Panc1 (cell line): ENCODE data around the gene KIF20A. TPM values are rescaled to one million over a fixed set of nuclear protein-coding genes. Genes with fewer than 3 reads are reported as not detected.
"Not testable (repeated sequence)": the region's sequence is repeated elsewhere in the genome, so short reads cannot be mapped to it uniquely, and the experiment has no call there.

Source experiments
- ATAC-seq: fragments of 200-7000 bp; cut with Tn5 transposase; 2 replicates; pipeline ENCODE4 v1.9.1; 2020; ENCODE audit warnings: mild to moderate bottlenecking, moderate library complexity
- BruUV-seq: library from RNA; stranded (reverse); fragments of 400-500 nt; replicated peaks from 2 replicates; lab custom pipeline; 2021; lab: Mats Ljungman, UMichigan
- CTCF ChIA-PET: fragments of 300-600 bp; sonication (Branson Sonifier 250); formaldehyde crosslinking; loops from one replicate; lab custom pipeline; 2022; ENCODE audit warnings: antibody characterized with exemption; lab: Charles Lee
- POLR2A ChIA-PET: fragments of 300-600 bp; sonication (Branson Sonifier 250); formaldehyde crosslinking; loops from one replicate; lab custom pipeline; 2022; ENCODE audit warnings: antibody characterized with exemption; lab: Charles Lee
- DNase-seq: peaks from one replicate; pipeline ENCODE4 v3.0.0-alpha.2; 2010; ENCODE audit warnings: low read depth, low spot score
- H3K27ac ChIP-seq: 2 replicates; pipeline ENCODE4 v1.5.1; 2011; ENCODE audit warnings: mild to moderate bottlenecking, low read length, inconsistent platforms
- H3K27me3 ChIP-seq: fragments of 200-500 bp; sonication (Bioruptor generic); 2 replicates; pipeline ENCODE4 v1.6.0; 2014; ENCODE audit warnings: low read length, inconsistent platforms; ENCODE audit not compliant: control insufficient read depth, insufficient read depth
- H3K36me3 ChIP-seq: fragments of 200-500 bp; sonication (Bioruptor generic); 2 replicates; pipeline ENCODE4 v1.5.1; 2014; ENCODE audit warnings: inconsistent platforms, mild to moderate bottlenecking, low read length, moderate library complexity; ENCODE audit not compliant: control insufficient read depth, insufficient read depth
- H3K4me1 ChIP-seq: 2 replicates; pipeline ENCODE4 v1.5.1; 2011; ENCODE audit warnings: inconsistent platforms, mild to moderate bottlenecking, low read length, moderate library complexity; ENCODE audit not compliant: control insufficient read depth, insufficient read depth
- H3K4me3 ChIP-seq, 2 experiments: 2 replicates each; pipeline ENCODE4 v1.5.1; 2011 to 2012; ENCODE audit warnings: low read depth in 2 of 2, low read length in 2 of 2, mild to moderate bottlenecking in 2 of 2, inconsistent platforms in 1 of 2, moderate library complexity in 1 of 2
- H3K9me3 ChIP-seq: fragments of 200-500 bp; sonication (Bioruptor generic); 2 replicates; pipeline ENCODE4 v1.5.1; 2014; ENCODE audit warnings: low read depth, mild to moderate bottlenecking, inconsistent platforms, low read length, moderate library complexity; ENCODE audit not compliant: control insufficient read depth, insufficient read depth
- POLR2AphosphoS5 ChIP-seq: IDR thresholded peaks from 2 replicates; pipeline ENCODE4 v1.6.1; 2012; ENCODE audit warnings: mild to moderate bottlenecking, low read depth, low read length, moderate library complexity
- REST ChIP-seq, 2 experiments: IDR thresholded peaks; 2 replicates each; pipeline ENCODE4 v1.6.1; 2011 to 2012; ENCODE audit warnings: low read depth in 2 of 2, control low read depth in 1 of 2, low read length in 1 of 2, mild to moderate bottlenecking in 1 of 2, moderate library complexity in 1 of 2; ENCODE audit not compliant: insufficient read depth in 1 of 2
- SIN3A ChIP-seq: IDR thresholded peaks from 2 replicates; pipeline ENCODE4 v1.6.1; 2012; ENCODE audit warnings: low read depth, mild to moderate bottlenecking, low read length, moderate library complexity, borderline replicate concordance; ENCODE audit not compliant: insufficient read depth
- TCF7L2 ChIP-seq: IDR thresholded peaks from 2 replicates; pipeline ENCODE4 v1.6.1; 2011; ENCODE audit warnings: mild to moderate bottlenecking, low read depth, low read length, inconsistent platforms
- in situ Hi-C: cut with HindIII; loops from 2 replicates; pipeline ENCODE4 v1.10.0; 2016; ENCODE audit warnings: low sequenced_read_pairs, low pct_unique_long_range_greater_than_20kb
- intact Hi-C: fragments of 100-400 bp; cut with micrococcal nuclease; formaldehyde crosslinking; loops from one replicate; pipeline ENCODE4 v1.10.0; 2022; ENCODE audit not compliant: unreplicated experiment
- total RNA-seq: library from RNA; stranded (reverse); gene quantifications from one replicate; pipeline ENCODE4 v1.2.1, GENCODE V29; 2021; ENCODE audit not compliant: unreplicated experiment
- TF ChIP-seq, protein P1 (sequence below): fragments of 450-650 bp; IDR thresholded peaks from 2 replicates; pipeline ENCODE4 v1.5.1; 2017; ENCODE audit warnings: mild to moderate bottlenecking

The KIF20A gene
- total RNA-seq, 1 experiment from 2014 or later, result 55.4 TPM

- H3K27ac ChIP-seq, result no peak overlapping the region
- BruUV-seq, result no TSS peak
- ChIA-PET POLR2A (no interaction called here), CTCF (no interaction called here)
- no peak for DNase-seq
- intact Hi-C loops (no loop called here), in situ Hi-C loops (no loop called here)
- no peak for TF ChIP-seq SIN3A
- no peak for TF ChIP-seq TCF7L2
- H3K9me3 ChIP-seq, result no peaks in the 10 kb centered on the region
- no peak overlapping the region for H3K4me3 ChIP-seq
- H3K4me1 ChIP-seq, result no peaks in the 10 kb centered on the region
- peak; percentile 54; the same call in 1 of the 2 replicates for ATAC-seq
- H3K36me3 ChIP-seq, result no peaks in the 10 kb centered on the region
- H3K27me3 ChIP-seq, result no peaks in the 10 kb centered on the region
These were observed 29.4 kb upstream of the KIF20A start for GRCh38 chr5:138149530-138149929.

- DNase-seq, intact Hi-C loops, CTCF ChIA-PET, H3K9me3 ChIP-seq, in situ Hi-C loops, BruUV-seq, ATAC-seq, H3K4me1 ChIP-seq, H3K27me3 ChIP-seq, H3K27ac ChIP-seq, POLR2A ChIA-PET, H3K4me3 ChIP-seq: not testable (repeated sequence)
- H3K36me3 ChIP-seq, result peaks cover 15% of the 10 kb centered on the region
These were observed 22.9 kb upstream of the KIF20A start for GRCh38 chr5:138155977-138156376.

- Histone ChIP-seq H3K4me3 (no peak overlapping the region), H3K27me3 (no peaks in the 10 kb centered on the region), H3K36me3 (peaks cover 29% of the 10 kb centered on the region), H3K9me3 (no peaks in the 10 kb centered on the region), H3K4me1 (no peaks in the 10 kb centered on the region), H3K27ac (no peak overlapping the region)
- TF ChIP-seq SIN3A (no peak), REST (IDR thresholded peaks at IDR 0.05; ENCODE audit: insufficient read depth in 1 of 2, low read depth in 2 of 2, low read length in 1 of 2) (no peak), POLR2AphosphoS5 (no peak), TCF7L2 (no peak)
- TF ChIP-seq, protein P1, sequence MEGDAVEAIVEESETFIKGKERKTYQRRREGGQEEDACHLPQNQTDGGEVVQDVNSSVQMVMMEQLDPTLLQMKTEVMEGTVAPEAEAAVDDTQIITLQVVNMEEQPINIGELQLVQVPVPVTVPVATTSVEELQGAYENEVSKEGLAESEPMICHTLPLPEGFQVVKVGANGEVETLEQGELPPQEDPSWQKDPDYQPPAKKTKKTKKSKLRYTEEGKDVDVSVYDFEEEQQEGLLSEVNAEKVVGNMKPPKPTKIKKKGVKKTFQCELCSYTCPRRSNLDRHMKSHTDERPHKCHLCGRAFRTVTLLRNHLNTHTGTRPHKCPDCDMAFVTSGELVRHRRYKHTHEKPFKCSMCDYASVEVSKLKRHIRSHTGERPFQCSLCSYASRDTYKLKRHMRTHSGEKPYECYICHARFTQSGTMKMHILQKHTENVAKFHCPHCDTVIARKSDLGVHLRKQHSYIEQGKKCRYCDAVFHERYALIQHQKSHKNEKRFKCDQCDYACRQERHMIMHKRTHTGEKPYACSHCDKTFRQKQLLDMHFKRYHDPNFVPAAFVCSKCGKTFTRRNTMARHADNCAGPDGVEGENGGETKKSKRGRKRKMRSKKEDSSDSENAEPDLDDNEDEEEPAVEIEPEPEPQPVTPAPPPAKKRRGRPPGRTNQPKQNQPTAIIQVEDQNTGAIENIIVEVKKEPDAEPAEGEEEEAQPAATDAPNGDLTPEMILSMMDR, result no peak
- ATAC-seq (0 out of 2 replicates have a peak, but pooled peaks have one; percentile 25), DNase-seq (no peak)
- CTCF ChIA-PET, result no interaction called here
- BruUV-seq, result no TSS peak
- intact Hi-C loops, result no loop called here
- in situ Hi-C loops, result no loop called here
- POLR2A ChIA-PET, result interaction anchor here (0.6 kb wide), 1 partner anchor 11 kb away, joined by 3 read pairs; no protein-coding TSS in a partner anchor
These were observed 21.3 kb upstream of the KIF20A start for GRCh38 chr5:138157626-138158025.
